ENCODE measurements around the gene TP53.

Gene TP53

DNA sequence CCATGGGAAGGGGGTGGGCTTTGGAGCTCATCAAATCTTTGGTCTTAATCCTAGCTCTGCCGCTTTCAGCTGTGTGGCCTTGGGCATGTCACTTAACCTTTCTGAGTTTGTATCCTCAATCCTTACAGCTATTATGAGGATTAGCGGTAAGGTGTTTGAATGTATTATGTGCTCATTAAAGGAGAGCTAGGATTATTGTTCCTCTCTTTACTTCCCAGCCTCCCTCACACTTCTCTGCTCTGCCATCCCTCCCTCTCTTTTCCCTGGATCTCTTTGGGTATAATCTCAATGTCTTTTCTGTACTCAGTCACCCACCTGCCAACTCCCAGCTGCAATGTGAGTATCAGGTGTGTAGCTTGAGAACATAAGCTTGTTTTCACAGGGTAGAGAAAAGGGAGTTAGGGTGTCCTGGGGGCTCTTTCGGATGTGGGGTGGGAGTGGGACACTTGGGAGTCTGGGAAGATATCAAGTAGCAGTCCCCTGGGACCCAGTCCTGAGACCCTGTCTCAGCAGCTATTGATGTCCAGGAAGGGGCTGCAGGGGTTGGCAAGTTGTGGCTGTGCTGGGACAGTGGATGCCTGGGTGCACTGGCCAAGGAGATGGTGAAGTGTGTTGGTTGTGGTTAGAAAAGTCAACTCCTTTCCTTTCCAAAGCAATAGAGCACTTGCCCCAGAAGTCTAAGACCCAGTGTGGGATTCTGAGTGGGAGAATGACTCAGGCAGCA lies 19.5 kb upstream of the TP53 start:
- no peak for DNase-seq

DNA sequence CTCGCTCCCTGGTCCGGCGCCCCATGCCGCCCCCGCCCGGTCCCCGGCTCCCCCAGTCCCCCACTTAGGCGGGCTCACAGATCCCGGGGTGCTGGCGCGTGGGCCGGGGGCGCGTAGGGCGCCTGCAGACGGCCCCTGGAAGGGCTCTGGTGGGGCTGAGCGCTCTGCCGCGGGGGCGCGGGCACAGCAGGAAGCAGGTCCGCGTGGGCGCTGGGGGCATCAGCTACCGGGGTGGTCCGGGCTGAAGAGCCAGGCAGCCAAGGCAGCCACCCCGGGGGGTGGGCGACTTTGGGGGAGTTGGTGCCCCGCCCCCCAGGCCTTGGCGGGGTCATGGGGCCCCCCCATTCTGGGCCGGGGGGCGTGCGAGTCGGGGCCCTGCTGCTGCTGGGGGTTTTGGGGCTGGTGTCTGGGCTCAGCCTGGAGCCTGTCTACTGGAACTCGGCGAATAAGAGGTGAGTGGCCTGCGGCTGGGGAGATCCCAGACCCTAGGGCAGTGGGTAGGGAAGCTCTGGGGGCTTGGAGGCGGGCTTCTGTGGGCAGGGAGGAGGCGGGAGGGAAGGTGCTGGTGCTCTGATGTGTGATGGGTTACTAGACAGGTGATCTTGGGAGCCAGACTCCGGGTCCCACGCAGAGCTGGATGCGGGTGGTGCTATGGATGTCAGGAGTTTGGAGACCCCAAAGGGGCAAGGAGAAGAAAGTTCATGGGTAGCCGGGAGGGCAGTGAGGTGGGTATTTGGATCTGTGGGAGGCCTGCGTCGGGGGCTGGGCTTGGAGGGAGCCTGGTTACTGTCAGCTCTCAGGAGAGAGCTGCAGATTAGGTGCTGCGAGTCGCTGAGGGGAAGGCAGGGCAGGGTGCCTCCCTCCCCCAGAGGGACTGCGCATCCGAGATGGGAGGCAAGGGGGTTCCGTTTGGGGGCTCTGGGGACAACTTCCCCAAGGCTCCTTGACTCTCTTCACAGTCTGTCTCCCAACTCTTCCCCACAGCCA lies 18.3 kb upstream of the TP53 start:
- no peak for DNase-seq

DNA sequence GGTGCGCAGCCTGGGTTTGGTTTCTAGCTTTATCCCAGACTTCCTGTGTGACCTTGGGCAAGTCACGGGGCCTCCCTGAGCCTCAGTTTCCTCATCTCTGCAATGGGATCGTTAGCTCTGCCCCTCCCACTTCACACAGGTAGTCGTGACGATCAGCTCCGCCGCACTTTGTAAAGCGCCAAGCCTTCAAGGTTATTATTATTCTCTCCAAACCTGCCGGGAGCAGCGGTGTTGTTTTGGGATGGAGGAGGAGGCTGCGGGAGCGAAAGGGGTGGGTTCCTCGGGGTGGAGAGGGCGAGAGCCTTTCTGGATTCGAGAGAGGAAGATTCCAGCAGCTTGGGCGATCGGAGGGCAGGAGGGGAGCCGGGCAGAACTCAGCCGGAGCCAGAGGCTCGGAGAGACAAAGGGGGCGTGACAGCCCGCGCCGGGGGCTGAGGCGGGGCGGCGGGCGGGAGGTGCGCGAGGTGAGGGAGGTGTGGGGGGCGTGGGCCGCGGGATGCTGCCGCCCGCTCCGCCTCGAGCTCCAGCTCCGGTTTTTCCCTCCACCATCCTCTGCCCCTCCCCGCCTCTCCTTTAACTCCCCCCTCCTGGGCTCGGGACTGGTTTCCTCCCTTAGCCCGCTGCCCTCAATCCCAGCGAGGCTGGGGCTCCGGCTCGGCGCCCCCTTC lies 17.4 kb upstream of the TP53 start, which contains the start of gene EFNB3:
TSS of gene EFNB3 (plus strand) at position 602 of the 668 bp plus-strand sequence. CDS start 397 bp downstream, outside the sequence.
- peak; percentile 57 for DNase-seq

DNA sequence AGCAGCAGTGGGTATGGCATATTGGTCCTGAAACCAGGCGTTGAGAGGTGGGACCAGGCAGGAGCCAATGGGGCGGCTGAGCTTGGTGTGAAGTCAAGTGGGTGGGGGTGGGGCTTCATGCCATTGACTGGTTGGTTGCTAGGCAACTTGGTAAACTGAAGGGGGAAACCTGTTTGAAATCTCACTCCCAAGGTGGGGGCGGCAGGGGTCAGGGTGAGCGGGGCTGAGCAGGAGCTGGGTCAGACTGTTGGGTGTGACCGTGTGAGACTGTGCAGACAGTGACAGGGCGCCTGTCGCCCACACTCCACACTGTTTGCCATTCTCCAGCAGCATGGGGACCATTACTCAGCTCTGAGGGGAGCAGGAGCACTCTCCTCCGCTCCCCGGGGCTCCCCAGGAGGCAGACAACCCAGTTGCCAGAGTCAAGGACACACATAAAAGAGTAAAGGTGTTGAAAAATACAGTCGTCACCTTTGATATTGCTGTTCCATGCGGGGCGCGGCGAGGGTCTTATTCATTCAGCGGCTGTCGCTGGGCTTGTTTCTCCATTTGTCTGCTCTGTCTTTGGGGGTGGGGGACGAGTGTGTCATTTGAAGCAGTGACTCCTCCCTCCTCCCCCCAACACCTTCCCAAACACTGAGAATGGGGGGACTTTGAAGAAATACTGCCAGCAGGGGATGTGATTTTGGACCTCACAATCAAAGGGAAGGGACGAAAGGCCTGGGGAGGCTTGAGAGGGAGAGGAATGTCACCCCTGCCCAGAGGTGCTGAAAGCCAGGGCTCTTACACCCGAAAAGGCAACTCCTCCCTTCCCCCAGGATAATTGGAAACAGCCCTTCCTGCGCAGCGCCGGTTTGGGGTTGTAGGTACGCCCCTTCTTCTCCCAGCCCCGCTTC lies 16.5 kb upstream of the TP53 start:
- peak; percentile 96 for DNase-seq

DNA sequence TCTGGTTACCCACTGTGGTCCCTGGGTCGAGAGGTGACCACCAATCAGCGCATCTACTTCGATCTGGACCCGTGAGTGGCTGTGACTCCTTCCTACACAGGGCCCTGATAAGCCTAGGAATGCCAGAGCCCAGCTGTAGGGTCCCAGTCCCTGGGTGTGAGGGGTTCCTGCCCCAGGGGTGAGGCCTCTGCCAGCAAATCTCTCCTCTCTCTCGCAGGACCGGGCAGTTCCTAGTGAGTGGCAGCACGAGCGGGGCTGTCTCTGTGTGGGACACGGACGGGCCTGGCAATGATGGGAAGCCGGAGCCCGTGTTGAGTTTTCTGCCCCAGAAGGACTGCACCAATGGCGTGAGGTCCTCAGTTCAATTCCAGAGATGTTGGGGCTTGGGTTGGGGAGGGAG lies 15.5 kb upstream of the TP53 start:
- no peak for DNase-seq

DNA sequence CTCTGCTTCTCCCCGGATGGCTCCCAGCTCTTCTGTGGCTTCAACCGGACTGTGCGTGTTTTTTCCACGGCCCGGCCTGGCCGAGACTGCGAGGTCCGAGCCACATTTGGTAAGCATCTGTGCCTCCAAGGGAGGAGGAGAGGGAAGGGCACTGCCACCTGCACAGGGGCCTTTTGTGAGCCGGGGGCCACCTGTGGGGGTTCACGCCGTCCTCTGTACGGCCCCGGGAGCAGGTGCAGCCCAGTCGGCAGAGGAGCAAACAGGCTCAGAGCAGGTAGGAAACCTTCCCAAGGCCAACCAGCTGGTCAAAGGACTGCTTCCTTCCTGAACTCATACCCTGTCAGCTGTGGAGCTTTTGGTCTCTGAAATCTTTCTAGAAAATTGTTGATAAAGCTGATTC lies 14.4 kb upstream of the TP53 start:
- DNase-seq, result no peak

DNA sequence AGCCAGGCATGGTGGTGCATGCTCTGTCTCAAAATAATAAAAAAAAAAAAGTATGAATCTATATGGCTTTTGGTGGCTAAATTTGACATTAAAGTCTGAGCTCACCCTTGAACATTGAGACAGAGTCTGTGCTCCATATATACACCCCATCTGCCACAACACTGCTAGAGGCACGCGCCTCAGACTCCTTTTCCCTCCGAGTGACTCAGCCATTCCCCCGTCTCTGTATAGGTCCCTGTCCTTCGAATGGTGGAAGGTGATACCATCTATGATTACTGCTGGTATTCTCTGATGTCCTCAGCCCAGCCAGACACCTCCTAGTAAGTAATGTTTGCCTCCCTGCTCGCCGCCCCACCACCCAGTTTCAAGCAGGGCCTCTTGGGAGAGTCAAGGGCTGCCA lies 13.2 kb upstream of the TP53 start:
- DNase-seq, result no peak

DNA sequence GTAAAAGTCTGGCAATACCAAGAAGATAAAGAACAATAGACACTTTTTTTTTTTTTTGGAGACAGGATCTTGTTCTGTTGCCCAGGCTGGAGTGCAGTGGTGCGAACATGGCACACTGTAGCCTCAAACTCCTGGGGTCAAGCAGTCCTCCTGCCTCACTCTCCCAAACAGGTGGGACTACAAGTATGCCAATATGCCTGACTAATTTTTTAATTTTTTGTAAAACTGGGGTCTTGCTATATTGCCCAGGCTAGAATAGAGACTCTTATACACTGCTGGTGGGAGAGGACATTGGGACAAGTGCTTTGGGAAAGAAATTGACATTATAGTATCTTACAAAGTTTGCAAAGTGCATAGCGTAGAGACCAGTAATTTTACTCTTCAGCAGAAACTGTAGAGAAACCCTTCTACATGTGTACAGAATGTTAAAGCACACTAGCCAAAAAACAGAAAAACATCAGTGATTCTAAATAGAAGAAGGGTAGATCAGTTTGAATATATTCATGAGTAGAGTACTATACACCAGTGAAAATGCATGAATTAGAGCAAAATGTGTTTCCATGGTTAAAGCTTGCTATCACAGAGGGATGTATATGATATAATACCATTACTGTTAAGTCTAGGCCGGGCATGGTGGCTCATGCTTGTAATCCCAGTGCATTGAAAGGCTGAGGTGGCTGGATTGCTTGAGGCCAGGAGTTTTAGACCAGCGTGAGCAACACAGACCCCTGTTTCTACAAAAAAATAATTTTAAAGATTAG lies 10.7 kb upstream of the TP53 start:
- DNase-seq, result no peak

DNA sequence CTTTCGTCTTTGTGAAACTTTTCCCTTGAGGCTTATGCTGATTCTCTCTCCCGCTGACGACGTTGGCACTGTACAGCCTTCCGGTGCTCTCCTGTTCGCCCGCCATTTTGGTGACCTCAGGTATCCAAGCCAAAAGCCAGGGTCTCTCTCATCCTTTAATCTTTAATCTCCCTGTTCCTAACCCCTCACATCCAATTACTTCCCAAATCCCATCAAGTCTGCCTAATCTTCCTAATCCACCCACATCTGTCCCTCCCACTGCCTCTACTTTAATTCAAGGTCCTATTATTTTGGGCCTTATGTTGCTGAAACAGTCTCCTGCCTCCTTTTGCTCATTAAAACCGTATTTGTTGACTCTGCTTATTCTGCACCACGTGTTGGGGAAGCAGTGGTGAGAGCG lies 8.3 kb upstream of the TP53 start:
- no peak for DNase-seq

DNA sequence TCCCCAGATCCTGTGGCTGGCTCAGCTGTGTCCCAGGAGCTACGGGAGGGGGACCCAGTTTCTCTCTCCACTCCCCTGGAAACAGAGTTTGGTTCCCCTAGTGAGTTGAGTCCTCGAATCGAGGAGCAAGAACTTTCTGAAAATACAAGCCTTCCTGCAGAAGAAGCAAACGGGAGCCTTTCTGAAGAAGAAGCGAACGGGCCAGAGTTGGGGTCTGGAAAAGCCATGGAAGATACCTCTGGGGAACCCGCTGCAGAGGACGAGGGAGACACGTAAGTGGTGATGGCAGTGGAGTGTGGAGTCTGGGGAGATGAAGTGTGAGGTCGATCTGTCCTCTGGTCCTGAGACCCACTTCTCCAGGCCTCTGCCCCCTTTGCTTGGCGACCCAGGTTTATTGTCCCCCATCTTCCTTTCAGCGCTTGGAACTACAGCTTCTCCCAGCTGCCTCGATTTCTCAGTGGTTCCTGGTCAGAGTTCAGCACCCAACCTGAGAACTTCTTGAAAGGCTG lies 1.6 kb upstream of the TP53 start:
- no peak for DNase-seq

DNA sequence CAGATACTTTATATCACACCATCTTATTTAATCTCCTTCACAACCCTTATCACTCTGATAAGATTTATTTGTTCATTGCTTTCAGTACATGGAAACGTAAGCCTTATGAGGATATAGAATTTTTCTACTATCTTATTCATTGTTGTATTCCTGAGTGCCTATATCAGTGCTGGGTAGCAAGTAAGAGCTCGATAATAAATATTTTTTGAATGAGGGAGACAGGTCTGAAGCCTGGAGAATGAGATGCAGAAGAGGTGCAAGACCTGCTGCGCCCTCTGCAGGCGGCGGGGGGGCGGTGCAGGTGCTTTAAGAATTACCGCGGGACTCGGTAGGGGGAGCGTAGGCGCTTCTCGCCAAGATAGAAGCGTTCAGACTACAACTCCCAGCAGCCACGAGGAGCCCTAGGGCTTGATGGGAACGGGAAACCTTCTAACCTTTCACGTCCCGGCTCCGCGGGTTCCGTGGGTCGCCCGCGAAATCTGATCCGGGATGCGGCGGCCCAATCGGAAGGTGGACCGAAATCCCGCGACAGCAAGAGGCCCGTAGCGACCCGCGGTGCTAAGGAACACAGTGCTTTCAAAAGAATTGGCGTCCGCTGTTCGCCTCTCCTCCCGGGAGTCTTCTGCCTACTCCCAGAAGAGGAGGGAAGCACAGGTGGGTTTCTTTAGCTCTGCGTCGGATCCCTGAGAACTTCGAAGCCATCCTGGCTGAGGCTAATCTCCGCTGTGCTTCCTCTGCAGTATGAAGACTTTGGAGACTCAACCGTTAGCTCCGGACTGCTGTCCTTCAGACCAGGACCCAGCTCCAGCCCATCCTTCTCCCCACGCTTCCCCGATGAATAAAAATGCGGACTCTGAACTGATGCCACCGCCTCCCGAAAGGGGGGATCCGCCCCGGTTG lies 868 bp upstream of the TP53 start, which contains the start of gene WRAP53:
TSS of gene WRAP53 (plus strand) at position 570 of the 900 bp plus-strand sequence. CDS start at position 742, 172 bp downstream.
- peak; percentile 99 for DNase-seq

DNA sequence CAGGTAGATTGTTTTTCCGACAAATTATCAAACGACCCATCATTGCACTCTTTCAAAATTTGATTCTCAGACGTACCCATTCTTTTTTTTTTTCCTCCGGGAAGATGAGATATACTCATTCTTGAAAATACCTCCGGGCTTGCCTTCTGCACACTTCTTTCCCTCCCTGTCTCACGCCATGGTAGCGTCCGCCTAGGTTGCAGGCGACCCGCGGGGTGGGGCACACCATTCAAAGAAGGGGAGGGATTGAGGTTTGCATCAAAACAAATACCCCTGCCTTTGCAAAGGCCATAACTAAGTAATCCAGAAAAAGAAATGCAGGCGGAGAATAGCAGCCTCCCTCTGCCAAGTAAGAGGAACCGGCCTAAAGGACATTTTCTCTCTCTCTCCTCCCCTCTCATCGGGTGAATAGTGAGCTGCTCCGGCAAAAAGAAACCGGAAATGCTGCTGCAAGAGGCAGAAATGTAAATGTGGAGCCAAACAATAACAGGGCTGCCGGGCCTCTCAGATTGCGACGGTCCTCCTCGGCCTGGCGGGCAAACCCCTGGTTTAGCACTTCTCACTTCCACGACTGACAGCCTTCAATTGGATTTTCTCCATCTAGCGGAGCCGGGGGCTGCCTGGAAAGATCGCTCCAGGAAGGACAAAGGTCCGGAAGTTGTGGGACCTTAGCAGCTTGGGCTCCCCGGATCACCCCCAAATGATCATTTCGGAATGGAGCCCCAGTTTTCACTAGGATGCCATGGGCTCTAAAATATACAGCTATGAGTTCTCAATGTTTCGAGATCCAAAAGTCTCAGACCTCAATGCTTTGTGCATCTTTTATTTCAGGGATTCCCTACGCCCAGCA lies 843 bp downstream of the TP53 start:
- DNase-seq, result peak; percentile 98

DNA sequence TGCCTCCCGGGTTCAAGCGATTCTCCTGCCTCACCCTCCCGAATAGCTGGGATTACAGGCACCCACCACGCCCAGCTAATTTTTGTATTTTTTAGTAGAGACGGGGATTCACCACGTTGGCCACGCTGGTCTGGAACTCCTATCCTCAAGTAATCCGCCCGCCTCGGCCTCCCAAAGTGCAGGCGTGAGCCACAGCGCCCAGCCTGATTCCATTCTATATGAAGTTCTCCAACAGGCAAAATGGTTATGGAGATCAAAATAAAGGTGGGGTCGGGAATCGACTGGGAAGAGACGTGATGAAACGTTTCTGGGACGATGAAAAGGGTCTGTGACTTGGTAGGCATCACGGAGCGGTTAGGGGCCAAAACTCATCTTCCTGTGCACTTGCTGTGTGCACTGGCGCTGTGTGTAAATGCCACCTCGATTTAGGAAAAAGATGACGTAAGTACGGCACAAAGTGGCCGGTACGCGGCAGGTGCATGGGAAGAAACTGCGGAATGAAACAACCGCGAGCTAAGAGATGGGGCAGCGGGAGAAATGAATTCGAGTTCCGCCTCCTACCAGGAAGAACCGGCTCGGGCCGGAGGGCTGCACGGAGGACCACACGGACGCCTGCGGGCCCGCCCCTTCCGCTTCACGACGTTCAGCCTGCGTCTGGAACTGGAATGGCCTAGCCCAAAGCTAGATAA lies 1.6 kb downstream of the TP53 start:
- DNase-seq, result peak; percentile 98

DNA sequence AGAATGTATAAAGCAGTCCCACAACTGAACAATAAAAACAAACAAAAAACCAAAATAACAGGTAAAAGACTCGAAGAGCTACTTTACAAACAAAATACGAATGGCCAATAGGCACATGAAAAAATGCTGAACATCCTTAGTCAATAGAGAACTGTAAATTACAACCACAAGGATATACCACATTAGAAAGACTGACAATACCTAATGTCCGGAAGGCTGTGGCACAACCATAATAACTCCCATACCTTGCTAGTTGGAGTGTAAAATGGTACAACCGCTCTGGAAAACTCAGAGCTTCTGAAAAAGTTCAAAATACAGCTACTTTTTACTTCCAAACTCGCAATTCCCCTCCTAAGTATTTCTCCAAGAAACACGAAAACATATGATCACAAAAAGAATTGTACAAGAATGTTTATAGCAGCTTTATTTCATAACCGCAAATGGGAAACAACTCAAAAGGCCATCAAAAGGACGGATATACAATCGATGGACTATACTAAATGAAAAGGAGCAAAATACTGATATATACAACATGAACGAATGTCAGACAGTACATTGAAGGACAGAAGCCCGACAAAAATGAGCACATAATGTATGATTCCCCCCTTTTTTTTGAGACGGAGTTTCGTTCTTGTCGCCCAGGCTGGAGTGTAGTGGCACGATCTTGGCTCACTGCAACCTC lies 2.3 kb downstream of the TP53 start:
- no peak for DNase-seq

DNA sequence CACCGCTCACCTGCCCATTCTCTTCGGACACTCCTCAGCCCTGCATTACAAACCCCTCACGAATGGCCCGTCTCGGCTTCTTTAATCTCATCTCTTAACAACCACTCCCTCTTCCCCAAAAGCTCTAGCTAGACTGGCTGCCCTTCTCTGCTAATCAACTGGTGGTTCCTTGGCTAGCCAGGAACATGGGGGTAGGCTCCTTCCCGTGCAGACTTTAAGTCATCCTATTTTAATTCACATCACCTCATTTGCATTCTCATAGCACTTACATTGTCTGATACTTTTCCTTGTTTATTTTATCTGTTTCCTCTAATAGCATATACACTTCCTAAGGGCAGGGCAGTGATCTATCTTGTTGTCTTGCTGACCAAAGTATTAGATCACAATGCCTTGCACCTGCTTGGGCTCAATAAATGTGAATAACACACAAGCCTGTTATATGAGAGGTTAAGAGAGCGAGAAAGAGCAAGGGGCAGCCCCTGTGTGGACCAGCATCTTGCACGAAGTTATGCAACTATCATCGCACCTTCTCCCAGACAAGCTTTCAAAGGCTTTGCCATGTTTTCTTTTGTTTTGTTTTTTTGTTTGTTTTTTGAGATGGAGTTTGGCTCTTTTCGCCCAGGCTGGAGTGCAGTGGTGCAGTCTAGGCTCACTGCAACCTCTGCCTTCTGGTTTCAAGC lies 9.8 kb downstream of the TP53 start:
- no peak for DNase-seq

DNA sequence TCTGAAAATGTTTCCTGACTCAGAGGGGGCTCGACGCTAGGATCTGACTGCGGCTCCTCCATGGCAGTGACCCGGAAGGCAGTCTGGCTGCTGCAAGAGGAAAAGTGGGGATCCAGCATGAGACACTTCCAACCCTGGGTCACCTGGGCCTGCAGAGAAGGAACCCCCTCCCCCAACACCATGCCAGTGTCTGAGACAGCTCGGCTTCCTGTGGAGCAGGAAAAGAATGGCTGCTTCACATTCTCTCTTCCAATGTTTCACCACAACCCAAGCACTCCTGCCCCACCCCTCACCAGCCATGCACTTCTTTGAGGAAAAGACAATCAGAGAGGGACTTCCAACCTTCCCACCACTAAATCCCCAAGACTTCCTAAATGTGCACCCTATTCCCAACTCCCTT lies 10.8 kb downstream of the TP53 start:
- no peak for DNase-seq

DNA sequence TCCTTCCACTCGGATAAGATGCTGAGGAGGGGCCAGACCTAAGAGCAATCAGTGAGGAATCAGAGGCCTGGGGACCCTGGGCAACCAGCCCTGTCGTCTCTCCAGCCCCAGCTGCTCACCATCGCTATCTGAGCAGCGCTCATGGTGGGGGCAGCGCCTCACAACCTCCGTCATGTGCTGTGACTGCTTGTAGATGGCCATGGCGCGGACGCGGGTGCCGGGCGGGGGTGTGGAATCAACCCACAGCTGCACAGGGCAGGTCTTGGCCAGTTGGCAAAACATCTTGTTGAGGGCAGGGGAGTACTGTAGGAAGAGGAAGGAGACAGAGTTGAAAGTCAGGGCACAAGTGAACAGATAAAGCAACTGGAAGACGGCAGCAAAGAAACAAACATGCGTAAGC lies 12.4 kb downstream of the TP53 start:
- no peak for DNase-seq

All from NCI-H748 treated with DMSO at 0.1 percent for 48 hours (cell line).